K562 (cell line): Measurements from ENCODE around the gene ACAT2. TPM values are rescaled to one million over a fixed set of nuclear protein-coding genes. Genes with fewer than 3 reads are reported as not detected.
"Not testable (repeated sequence)": the region's sequence is repeated elsewhere in the genome, so short reads cannot be mapped to it uniquely, and the experiment has no call there.

ENCODE experiments used
- ATAC-seq: fragments of 200-7000 bp; cut with Tn5 transposase; 3 replicates; pipeline ENCODE4 v1.9.1; 2020; ENCODE audit warnings: moderate library complexity
- BruUV-seq: library from RNA; stranded (reverse); fragments of 400-500 nt; replicated peaks from 2 replicates; lab custom pipeline; 2021; lab: Mats Ljungman, UMichigan
- CTCF ChIA-PET: fragments of 300-600 bp; formaldehyde crosslinking; extraction: SDS; loops from one replicate; lab custom pipeline; 2021; ENCODE audit warnings: low intra/inter-chr PET ratio; lab: Yijun Ruan, JAX
- POLR2A ChIA-PET: fragments of 300-600, 350-650 bp; sonication (Branson Sonifier 250); formaldehyde crosslinking; extraction: SDS; loops from one replicate; lab custom pipeline; 2021; ENCODE audit warnings: antibody characterized with exemption, inconsistent platforms; lab: Yijun Ruan, JAX
- DNase-seq, 4 experiments: peaks; one replicate each; pipeline versions ENCODE4 v3.0.0 to v3.0.0-alpha.2; 2011 to 2018; ENCODE audit warnings: low spot score in 3 of 4, mixed read lengths in 3 of 4; ENCODE audit errors: extremely low read depth in 1 of 4
- FAIRE-seq: peaks from 2 replicates; lab custom pipeline; 2011; peaks lifted over from hg19 to GRCh38; lab: Jason Lieb, UNC
- H2AFZ ChIP-seq: 2 replicates; pipeline ENCODE4 v1.6.0; 2011; ENCODE audit warnings: low read depth, low read length, control low read depth, inconsistent platforms
- H3K27ac ChIP-seq: fragments of 200-600 bp; 3 replicates; pipeline ENCODE4 v1.8.0; 2011; ENCODE audit warnings: low read depth, mild to moderate bottlenecking, control low read depth, inconsistent platforms, low read length, moderate library complexity, mixed read lengths; ENCODE audit errors: extremely low read depth
- H3K27me3 ChIP-seq, 2 experiments: fragments of 300-600 bp in 1 of 2; 2 replicates in 1 of 2; 3 replicates in 1 of 2; pipeline versions ENCODE4 v1.6.0 to v1.8.0; 2011; ENCODE audit warnings: inconsistent platforms in 2 of 2, low read length in 2 of 2, mild to moderate bottlenecking in 1 of 2, mixed read lengths in 1 of 2, moderate library complexity in 1 of 2; ENCODE audit not compliant: control insufficient read depth in 2 of 2, insufficient read depth in 2 of 2
- H3K36me3 ChIP-seq: fragments of 300-600 bp; 3 replicates; pipeline ENCODE4 v1.8.0; 2011; ENCODE audit warnings: mild to moderate bottlenecking, low read length, inconsistent platforms; ENCODE audit not compliant: control insufficient read depth, insufficient read depth
- H3K4me1 ChIP-seq, 2 experiments: fragments of 200-600 bp in 1 of 2; replicated peaks in 1 of 2; 2 replicates in 1 of 2; 3 replicates in 1 of 2; pipeline versions ENCODE4 v1.5.1 to v1.8.0; 2011; ENCODE audit warnings: inconsistent platforms in 2 of 2, low read length in 2 of 2, mild to moderate bottlenecking in 1 of 2, mixed read lengths in 1 of 2, moderate library complexity in 1 of 2; ENCODE audit not compliant: control insufficient read depth in 2 of 2, insufficient read depth in 2 of 2
- H3K4me2 ChIP-seq: 2 replicates; pipeline ENCODE4 v1.6.1; 2011; ENCODE audit warnings: low read length, control low read depth, inconsistent platforms, mixed read lengths; ENCODE audit not compliant: insufficient read depth
- H3K4me3 ChIP-seq: fragments of 200-600 bp; sonication (generic), shearing (Covaris generic); 2 replicates; pipeline ENCODE4 v1.5.1; 2016; ENCODE audit warnings: control low read depth, inconsistent platforms
- H3K79me2 ChIP-seq: fragments of 200-600 bp; 3 replicates; pipeline ENCODE4 v1.8.0; 2011; ENCODE audit warnings: low read length, inconsistent platforms; ENCODE audit not compliant: control insufficient read depth, insufficient read depth
- H3K9ac ChIP-seq, 2 experiments: 2 replicates each; pipeline versions ENCODE4 v1.6.0 to v1.6.1; 2011; ENCODE audit warnings: low read depth in 2 of 2, low read length in 2 of 2, control low read depth in 1 of 2, inconsistent platforms in 1 of 2, mild to moderate bottlenecking in 1 of 2, mixed read lengths in 1 of 2; ENCODE audit not compliant: insufficient read depth in 1 of 2
- H3K9me1 ChIP-seq: one replicate; pipeline ENCODE4 v1.6.0; 2011; ENCODE audit warnings: inconsistent platforms, mild to moderate bottlenecking, low read length, moderate library complexity; ENCODE audit not compliant: control insufficient read depth, insufficient read depth
- H3K9me3 ChIP-seq: replicated peaks from 2 replicates; pipeline ENCODE4 v1.5.1; 2011; ENCODE audit warnings: low read depth, low read length, inconsistent platforms; ENCODE audit not compliant: control insufficient read depth, insufficient read depth
- H4K20me1 ChIP-seq: replicated peaks from 2 replicates; pipeline ENCODE4 v1.6.1; 2011; ENCODE audit warnings: low read length, inconsistent platforms, mixed read lengths; ENCODE audit not compliant: control insufficient read depth, insufficient read depth
- POLR2B ChIP-seq: fragments of 450-650 bp; IDR thresholded peaks from 2 replicates; pipeline ENCODE4 v1.6.1; 2018; ENCODE audit warnings: low read depth; ENCODE audit not compliant: partially characterized antibody
- RBFOX2 ChIP-seq: fragments of 200-400 bp; formaldehyde crosslinking; IDR thresholded peaks from 2 replicates; pipeline ENCODE4 v1.6.1; 2017; ENCODE audit warnings: low read depth, mild to moderate bottlenecking, low read length, moderate library complexity
- WGBS: fragments of 100-300 bp; shearing (Covaris generic); methylation state at CpG from one replicate; pipeline ENCODE4 v1.1.6; 2016; ENCODE audit warnings: low coverage, mixed read lengths; ENCODE audit not compliant: insufficient coverage; ENCODE audit errors: missing lambda C conversion rate; 5-methylcytosine and 5-hydroxymethylcytosine counted together
- in situ Hi-C: fragments of 300-500 bp; cut with MboI; formaldehyde crosslinking; loops from 4 replicates; pipeline ENCODE4 v1.15.0; 2018; ENCODE audit warnings: inconsistent platforms, mixed read lengths
- intact Hi-C: fragments of 100-400 bp; cut with micrococcal nuclease; formaldehyde crosslinking; loops from 2 replicates; pipeline ENCODE4 v1.14.2; 2022
- polyA plus RNA-seq, 8 experiments: library from polyadenylated mRNA; depleted of rRNA in 4 of 8; stranded (reverse) in 5 of 8; unstranded in 3 of 8; fragments of >200 nt; fragmentation: Nextera tagmentation in 2 of 8; fragmentation: Illumina TruSeq in 1 of 8; extraction: Ambion mirVana in 2 of 8; extraction: Trizol in 1 of 8; gene quantifications; 2 replicates each; pipeline versions ENCODE4 v1.2.1 to v1.2.3, GENCODE V29; 2011 to 2014; ENCODE audit warnings: inconsistent platforms in 1 of 8, missing spikeins in 1 of 8
- total RNA-seq, 7 experiments: library from RNA; depleted of rRNA in 6 of 7; stranded (reverse); fragments of >200 nt in 6 of 7; fragmentation: Illumina TruSeq in 2 of 7; extraction: Trizol in 2 of 7; gene quantifications; 2 replicates each; pipeline versions ENCODE4 v1.2.1 to v1.2.3, GENCODE V29; 2011 to 2021; ENCODE audit warnings: low replicate concordance in 1 of 7

The ACAT2 gene
- total and polyA plus RNA-seq, 9 of the 15 experiments (the other 6 are each of a cell fraction or from before 2014, with no cell fraction given): 63.0 to 309 (median 144) TPM

GRCh38 chr6:159732550-159732949 lies 29.3 kb upstream of the ACAT2 start:
- H3K9me1 ChIP-seq, DNase-seq, H3K9ac ChIP-seq, CTCF ChIA-PET, in situ Hi-C loops, H3K9me3 ChIP-seq, intact Hi-C loops, H3K4me3 ChIP-seq, FAIRE-seq, H3K4me1 ChIP-seq, H3K4me2 ChIP-seq, H3K27me3 ChIP-seq, H3K27ac ChIP-seq, H2AFZ ChIP-seq, BruUV-seq, ATAC-seq: not testable (repeated sequence)
- POLR2A ChIA-PET: interaction anchor here (0.7 to 1.2 kb wide), 2 partner anchors 9 to 920 kb away, joined by 3 to 5 read pairs; no protein-coding TSS in a partner anchor
- 96% methylated on average over 12 of the region's 12 CpGs for WGBS
- peaks cover 24% of the 10 kb centered on the region; the same call in 1 of the 2 replicates for H4K20me1 ChIP-seq
- TF ChIP-seq POLR2B: peak; percentile 17
- H3K79me2 ChIP-seq: peaks cover 100% of the 10 kb centered on the region
- H3K36me3 ChIP-seq: peaks cover 39% of the 10 kb centered on the region

DNA sequence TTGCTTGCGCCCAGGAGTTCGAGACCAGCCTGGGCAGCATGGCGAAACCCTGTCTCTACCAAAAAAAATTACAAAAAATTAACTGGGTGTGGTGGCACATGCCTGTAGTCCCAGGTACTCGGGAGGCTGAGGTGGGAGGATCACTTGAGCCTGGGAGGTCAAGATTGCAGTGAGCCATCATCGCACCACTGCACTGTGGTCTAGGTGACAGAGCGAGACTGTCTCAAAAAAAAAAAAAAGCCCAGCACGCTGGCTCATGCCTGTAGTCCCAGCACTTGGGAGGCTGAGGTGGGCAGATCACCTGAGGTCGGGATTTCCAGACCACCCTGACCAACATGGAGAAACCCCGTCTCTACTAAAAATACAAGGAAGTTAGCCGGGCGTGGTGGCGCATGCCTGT lies 28.4 kb upstream of the ACAT2 start:
- ATAC-seq: 0 out of 3 replicates have a peak, but pooled peaks have one; percentile 5
- TF ChIP-seq RBFOX2: 0 out of 2 replicates have a peak, but pooled peaks have one; percentile 21
- intact Hi-C loops, BruUV-seq, POLR2A ChIA-PET, H3K9me1 ChIP-seq, H3K9ac ChIP-seq, H3K9me3 ChIP-seq, H2AFZ ChIP-seq, H3K27ac ChIP-seq, CTCF ChIA-PET, H3K4me2 ChIP-seq, FAIRE-seq, H3K4me3 ChIP-seq, H3K27me3 ChIP-seq, H3K4me1 ChIP-seq, DNase-seq, in situ Hi-C loops: not testable (repeated sequence)
- peaks cover 100% of the 10 kb centered on the region for H3K79me2 ChIP-seq
- peaks cover 22% of the 10 kb centered on the region; the same call in 1 of the 2 replicates for H4K20me1 ChIP-seq
- peaks cover 47% of the 10 kb centered on the region for H3K36me3 ChIP-seq
- 93% methylated on average over 11 of the region's 12 CpGs for WGBS
